ENCODE measurements around the gene XRCC3. TPM values are rescaled to one million over a fixed set of nuclear protein-coding genes. Genes with fewer than 3 reads are reported as not detected.
"Not testable (repeated sequence)": the region's sequence is repeated elsewhere in the genome, so short reads cannot be mapped to it uniquely, and the experiment has no call there.

Gene XRCC3
- total RNA-seq, 1 experiment from 2014 or later = 14.5 TPM

GRCh38 chr14:103668117-103668516 lies 47.1 kb downstream of the XRCC3 start:
- DNase-seq (ENCODE audit: low read depth) = no peak

- DNase-seq (ENCODE audit: low read depth) = no peak
Observed at GRCh38 chr14:103667671-103668070, 47.6 kb downstream of the XRCC3 start.

- DNase-seq (ENCODE audit: low read depth) = no peak
Observed at GRCh38 chr14:103663506-103663905, 51.7 kb downstream of the XRCC3 start.

GRCh38 chr14:103662591-103662990 lies 52.7 kb downstream of the XRCC3 start:
- no peak for DNase-seq (ENCODE audit: low read depth)

- no peak for DNase-seq (ENCODE audit: low read depth)
Observed at GRCh38 chr14:103662029-103662428, 53.2 kb downstream of the XRCC3 start.

- no peak for DNase-seq (ENCODE audit: low read depth)
Observed at GRCh38 chr14:103659631-103660030, 55.6 kb downstream of the XRCC3 start.

GRCh38 chr14:103657471-103657870 lies 57.8 kb downstream of the XRCC3 start:
- no peak for DNase-seq (ENCODE audit: low read depth)

GRCh38 chr14:103656756-103657133 lies 58.5 kb downstream of the XRCC3 start:
- DNase-seq (ENCODE audit: low read depth) = no peak

- no peak for DNase-seq (ENCODE audit: low read depth)
Observed at GRCh38 chr14:103656031-103656755, 59.1 kb downstream of the XRCC3 start.

GRCh38 chr14:103654619-103655018 lies 60.6 kb downstream of the XRCC3 start:
- DNase-seq (ENCODE audit: low read depth) = no peak

GRCh38 chr14:103653805-103654204 lies 61.4 kb downstream of the XRCC3 start:
- DNase-seq (ENCODE audit: low read depth) = no peak

GRCh38 chr14:103653336-103653735 lies 61.9 kb downstream of the XRCC3 start:
- not testable (repeated sequence) for DNase-seq (ENCODE audit: low read depth)

GRCh38 chr14:103652806-103653205 lies 62.4 kb downstream of the XRCC3 start:
- no peak for DNase-seq (ENCODE audit: low read depth)

- DNase-seq (ENCODE audit: low read depth) = no peak
Observed at GRCh38 chr14:103651585-103651984, 63.7 kb downstream of the XRCC3 start.

GRCh38 chr14:103650213-103650612 lies 65.0 kb downstream of the XRCC3 start:
- no peak for DNase-seq (ENCODE audit: low read depth)

- DNase-seq (ENCODE audit: low read depth) = no peak
Observed at GRCh38 chr14:103649001-103649400, 66.2 kb downstream of the XRCC3 start.

Other genes with a start within 250 kb of the XRCC3 start
- 8.8 and 18.3 TPM in 2 replicates for gene CKB, start 192.6 kb downstream of the XRCC3 start, total RNA-seq (2014; rRNA removed; shearing (Covaris generic))
- 3.8 and 5.3 TPM in 2 replicates for gene TRMT61A, start 186.3 kb downstream of the XRCC3 start, total RNA-seq (2014; rRNA removed; shearing (Covaris generic))
- 16.0 and 17.9 TPM in 2 replicates for gene BAG5, start 152.8 kb downstream of the XRCC3 start, total RNA-seq (2014; rRNA removed; shearing (Covaris generic))
- gene COA8, start 152.5 kb downstream of the XRCC3 start, total RNA-seq (2014; rRNA removed; shearing (Covaris generic)) = 28.4 and 48.0 TPM in 2 replicates
- 89.5 and 118 TPM in 2 replicates for gene KLC1, start 86.2 kb downstream of the XRCC3 start, total RNA-seq (2014; rRNA removed; shearing (Covaris generic))
- gene ZFYVE21, start 359 bp upstream of the XRCC3 start, total RNA-seq (2014; rRNA removed; shearing (Covaris generic)) = 34.5 and 37.0 TPM in 2 replicates
- 0.78 and 1.6 TPM in 2 replicates for gene PPP1R13B, start 132.1 kb upstream of the XRCC3 start, total RNA-seq (2014; rRNA removed; shearing (Covaris generic))
- not detected in 2 replicates for gene TDRD9, start 213.0 kb upstream of the XRCC3 start, total RNA-seq (2014; rRNA removed; shearing (Covaris generic))
- gene RD3L, start 227.1 kb upstream of the XRCC3 start, total RNA-seq (2014; rRNA removed; shearing (Covaris generic)) = not detected in 2 replicates

All from RPMI7951 (cell line).